GM12873 (cell line): Measurements from ENCODE around the gene C3orf22.

Experiments
- TF ChIP-seq, protein P1 (sequence below): IDR thresholded peaks from 2 replicates; pipeline ENCODE4 v1.5.1; 2012; ENCODE audit warnings: low read depth, mild to moderate bottlenecking, moderate library complexity, low read length, control low read depth; ENCODE audit not compliant: insufficient read depth; ENCODE audit errors: missing control alignments

The C3orf22 gene, protein sequence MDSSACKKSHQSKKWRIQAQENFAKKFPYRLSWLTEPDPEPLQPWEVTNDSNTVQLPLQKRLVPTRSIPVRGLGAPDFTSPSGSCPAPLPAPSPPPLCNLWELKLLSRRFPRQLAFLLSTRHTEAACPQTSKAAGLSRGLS

DNA sequence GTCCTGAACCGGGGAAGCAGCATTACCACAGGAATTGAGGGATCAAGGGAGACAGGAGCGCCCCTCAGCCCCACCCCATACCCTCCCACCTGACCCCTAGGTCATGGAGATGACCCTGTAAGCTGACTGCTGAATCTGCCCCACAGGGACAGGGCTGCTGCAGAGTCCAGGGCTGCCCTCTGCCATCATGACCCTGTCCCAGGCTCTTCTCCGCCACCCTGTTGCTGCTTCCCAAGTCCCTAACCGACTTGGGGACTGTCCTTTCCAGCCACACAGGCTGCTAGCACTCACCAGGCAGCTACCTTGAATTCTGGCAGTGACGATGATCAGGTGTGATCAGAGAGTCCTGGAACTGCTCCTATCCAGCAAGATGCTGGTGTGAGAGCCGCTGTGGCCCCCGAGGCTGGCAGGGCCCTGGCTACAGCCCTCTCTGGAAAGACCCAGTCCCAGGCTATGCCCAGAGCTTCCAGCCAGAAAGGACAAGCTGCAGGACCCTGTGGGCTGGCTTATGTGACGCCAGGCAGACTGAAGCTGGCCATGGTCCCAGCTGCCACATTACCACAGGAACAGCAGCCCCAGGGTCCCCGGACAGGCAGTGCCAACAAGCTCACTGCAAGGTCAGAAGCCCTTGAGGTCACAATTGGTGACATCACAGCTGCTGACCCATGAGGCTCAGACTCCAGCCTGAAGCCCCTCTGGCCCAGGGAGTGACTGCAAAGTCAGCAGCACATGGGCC lies at the start of gene C3orf22:
C3orf22 (minus strand) TSS at position 597 of the 736 bp plus-strand sequence. CDS start 5,542 bp downstream, outside the sequence.
- TF ChIP-seq, protein P1, sequence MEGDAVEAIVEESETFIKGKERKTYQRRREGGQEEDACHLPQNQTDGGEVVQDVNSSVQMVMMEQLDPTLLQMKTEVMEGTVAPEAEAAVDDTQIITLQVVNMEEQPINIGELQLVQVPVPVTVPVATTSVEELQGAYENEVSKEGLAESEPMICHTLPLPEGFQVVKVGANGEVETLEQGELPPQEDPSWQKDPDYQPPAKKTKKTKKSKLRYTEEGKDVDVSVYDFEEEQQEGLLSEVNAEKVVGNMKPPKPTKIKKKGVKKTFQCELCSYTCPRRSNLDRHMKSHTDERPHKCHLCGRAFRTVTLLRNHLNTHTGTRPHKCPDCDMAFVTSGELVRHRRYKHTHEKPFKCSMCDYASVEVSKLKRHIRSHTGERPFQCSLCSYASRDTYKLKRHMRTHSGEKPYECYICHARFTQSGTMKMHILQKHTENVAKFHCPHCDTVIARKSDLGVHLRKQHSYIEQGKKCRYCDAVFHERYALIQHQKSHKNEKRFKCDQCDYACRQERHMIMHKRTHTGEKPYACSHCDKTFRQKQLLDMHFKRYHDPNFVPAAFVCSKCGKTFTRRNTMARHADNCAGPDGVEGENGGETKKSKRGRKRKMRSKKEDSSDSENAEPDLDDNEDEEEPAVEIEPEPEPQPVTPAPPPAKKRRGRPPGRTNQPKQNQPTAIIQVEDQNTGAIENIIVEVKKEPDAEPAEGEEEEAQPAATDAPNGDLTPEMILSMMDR: no peak

DNA sequence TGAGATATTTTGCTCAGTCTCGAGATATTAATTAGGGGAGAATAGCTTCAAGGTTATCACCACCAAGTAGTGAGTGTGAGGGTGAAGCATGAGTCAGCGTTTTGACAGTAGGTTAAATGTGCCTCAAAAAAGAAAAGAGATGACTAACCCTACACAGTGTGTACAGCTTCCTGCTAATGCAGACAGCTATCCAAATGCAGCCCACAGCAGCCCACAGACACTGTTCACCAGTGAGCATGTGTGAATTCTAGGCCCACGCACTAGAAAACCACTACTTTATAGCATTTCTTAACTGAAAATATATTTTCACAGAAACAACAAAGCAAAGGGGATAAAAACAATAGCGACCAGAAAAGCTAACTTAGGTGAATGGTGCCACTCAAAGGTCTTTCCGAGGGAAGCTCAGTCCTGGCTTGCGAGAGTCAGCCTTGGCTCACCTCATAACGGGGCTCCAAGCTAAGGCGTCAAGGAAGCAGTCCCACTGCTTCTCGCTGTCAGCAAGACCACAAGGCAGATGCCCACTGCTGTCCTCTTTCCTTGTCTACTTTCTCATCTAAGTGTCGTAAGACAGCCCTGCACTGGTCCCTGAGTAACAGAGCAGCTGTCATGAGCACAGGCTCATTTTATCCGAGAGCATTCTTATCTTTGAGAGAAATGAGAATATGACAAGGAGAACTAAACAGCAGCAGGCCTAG lies 48.6 kb upstream of the C3orf22 start:
- TF ChIP-seq, protein P1: no peak

DNA sequence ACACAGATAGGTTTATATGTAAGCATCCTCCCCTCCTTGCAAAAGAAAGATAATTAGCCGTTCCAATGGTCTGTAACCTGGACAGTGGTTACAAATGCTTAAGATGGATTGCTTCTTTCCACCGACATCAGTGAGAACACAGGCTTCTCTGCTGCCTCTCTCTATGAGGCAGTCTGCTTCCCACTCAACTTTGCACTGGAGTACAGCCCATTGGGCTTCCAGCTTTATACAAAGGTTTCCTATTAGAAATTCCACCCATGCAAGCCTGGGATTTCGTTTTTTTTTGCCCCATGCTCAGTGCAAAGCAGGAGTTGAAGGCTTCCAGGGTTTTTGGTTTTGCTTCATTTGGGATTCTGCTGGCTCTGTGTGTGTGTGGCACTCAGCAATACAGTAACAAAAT lies 47.3 kb upstream of the C3orf22 start:
- TF ChIP-seq, protein P1: no peak

DNA sequence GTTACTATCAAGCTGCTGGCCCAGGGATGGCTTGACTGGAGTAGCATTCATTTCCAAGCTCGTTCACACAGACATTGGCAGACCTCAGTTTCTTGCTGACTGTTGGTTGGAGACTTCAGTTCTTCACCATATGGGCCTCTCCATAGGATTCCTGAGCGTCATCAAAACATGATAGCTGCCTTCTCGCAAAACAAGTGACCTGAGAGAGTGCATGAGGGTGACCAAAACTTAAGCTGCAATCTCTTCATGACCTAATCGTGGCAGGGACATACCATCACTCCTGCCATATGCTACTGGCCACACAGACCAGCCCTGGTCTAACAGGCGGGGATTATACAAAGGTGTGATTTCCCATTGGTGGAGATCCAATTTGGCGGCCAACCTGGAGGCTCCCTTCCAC lies 46.0 kb upstream of the C3orf22 start:
- TF ChIP-seq, protein P1: no peak

DNA sequence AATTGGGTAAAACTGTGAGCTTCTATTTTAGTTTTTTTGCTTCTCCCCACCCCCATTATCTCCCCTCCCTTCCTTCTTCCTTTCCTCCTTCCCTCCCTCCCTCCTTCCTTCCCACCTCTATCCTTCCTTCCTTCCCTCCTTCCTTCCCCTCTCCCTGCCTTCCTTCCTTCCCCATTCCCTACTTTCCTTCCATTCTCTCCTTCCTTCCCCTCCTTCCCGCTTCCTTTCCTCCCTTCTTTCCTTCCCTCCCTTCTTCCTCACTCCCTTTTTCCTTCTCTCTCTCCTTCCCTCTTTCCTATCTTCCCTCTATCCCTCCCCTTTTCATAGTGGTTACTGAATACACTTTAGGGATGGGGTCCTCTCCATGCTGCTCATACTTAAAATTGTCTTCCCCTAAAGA lies 40.4 kb upstream of the C3orf22 start:
- TF ChIP-seq, protein P1: no peak

DNA sequence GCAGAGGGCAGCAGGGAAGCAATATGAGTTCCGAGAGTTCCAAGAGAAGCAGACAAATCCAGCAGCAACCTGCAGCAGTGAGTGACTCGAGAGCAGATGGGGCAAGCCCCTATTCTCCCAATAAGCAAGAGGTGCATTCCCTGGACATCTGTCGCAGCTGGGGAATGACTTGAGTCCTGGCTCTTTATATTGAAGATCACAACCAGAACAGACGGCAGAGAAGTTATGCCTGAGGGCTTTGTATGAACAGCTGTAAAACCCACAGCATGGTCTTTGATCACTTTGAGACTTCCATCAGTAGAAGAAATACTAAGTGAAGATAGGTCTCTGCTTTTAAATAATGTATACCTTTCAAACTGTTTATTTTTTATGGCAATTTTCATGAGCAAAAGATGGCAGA lies 23.6 kb upstream of the C3orf22 start:
- TF ChIP-seq, protein P1: no peak

DNA sequence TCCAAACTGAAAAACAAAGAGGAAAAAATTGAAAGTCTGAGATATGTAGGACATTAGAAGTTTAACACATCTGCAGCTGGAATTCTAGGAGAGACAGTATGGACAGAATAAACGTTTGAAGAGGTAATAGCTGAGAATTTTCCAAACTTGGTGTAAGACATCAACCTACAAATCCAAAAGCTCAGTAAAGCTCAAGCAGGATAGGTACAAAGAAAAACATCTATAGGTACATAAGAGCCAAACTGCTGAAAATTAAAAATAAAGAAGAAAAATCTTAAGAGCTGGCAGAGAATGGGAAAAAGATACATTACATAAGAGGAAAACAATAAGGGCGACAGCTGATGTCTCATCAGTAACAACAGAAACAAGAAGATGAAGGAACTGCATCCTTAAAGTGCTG lies 22.8 kb upstream of the C3orf22 start:
- TF ChIP-seq, protein P1: no peak
